Sigmoid colon (tissue), 4 donors: Measurements from ENCODE around the gene EIF3F.

Source experiments
- EP300 ChIP-seq, 4 donors: sonication (generic); formaldehyde crosslinking; IDR thresholded peaks; one replicate each; pipeline ENCODE4 v1.6.1; 2017; ENCODE audit warnings: antibody characterized with exemption in 4 of 4
- POLR2A ChIP-seq, 2 donors: fragments of 450-650 bp; IDR thresholded peaks; one replicate each; pipeline ENCODE4 v1.6.1; 2016; ENCODE audit warnings: antibody characterized with exemption in 2 of 2, mild to moderate bottlenecking in 2 of 2, moderate library complexity in 2 of 2
- POLR2AphosphoS5 ChIP-seq, 4 donors: sonication (generic); formaldehyde crosslinking; IDR thresholded peaks; one replicate each; pipeline ENCODE4 v1.6.1; 2017; ENCODE audit warnings: antibody characterized with exemption in 4 of 4
- TF ChIP-seq, protein P1 (sequence below), 4 experiments: fragments of 450-650 bp in 3 of 4; fragments of 200-600 bp in 1 of 4; IDR thresholded peaks; one replicate each; pipeline ENCODE4 v1.5.1; 2016 to 2019; ENCODE audit warnings: antibody characterized with exemption in 4 of 4, mild to moderate bottlenecking in 3 of 4, moderate library complexity in 2 of 4

- TF ChIP-seq, protein P1, sequence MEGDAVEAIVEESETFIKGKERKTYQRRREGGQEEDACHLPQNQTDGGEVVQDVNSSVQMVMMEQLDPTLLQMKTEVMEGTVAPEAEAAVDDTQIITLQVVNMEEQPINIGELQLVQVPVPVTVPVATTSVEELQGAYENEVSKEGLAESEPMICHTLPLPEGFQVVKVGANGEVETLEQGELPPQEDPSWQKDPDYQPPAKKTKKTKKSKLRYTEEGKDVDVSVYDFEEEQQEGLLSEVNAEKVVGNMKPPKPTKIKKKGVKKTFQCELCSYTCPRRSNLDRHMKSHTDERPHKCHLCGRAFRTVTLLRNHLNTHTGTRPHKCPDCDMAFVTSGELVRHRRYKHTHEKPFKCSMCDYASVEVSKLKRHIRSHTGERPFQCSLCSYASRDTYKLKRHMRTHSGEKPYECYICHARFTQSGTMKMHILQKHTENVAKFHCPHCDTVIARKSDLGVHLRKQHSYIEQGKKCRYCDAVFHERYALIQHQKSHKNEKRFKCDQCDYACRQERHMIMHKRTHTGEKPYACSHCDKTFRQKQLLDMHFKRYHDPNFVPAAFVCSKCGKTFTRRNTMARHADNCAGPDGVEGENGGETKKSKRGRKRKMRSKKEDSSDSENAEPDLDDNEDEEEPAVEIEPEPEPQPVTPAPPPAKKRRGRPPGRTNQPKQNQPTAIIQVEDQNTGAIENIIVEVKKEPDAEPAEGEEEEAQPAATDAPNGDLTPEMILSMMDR (IDR thresholded peaks at IDR 0.05) = no peak
- TF ChIP-seq EP300 (IDR thresholded peaks at IDR 0.05) = no peak
- TF ChIP-seq POLR2AphosphoS5 (IDR thresholded peaks at IDR 0.05) = no peak
- no peak for TF ChIP-seq POLR2A (IDR thresholded peaks at IDR 0.05)
Observed at GRCh38 chr11:7981619-7982157, 5.4 kb upstream of the EIF3F start.
